GM20431 (cell line): Measurements from ENCODE around the gene CRTC3.
"Not testable (repeated sequence)": the region's sequence is repeated elsewhere in the genome, so short reads cannot be mapped to it uniquely, and the experiment has no call there.

Experiments
- in situ Hi-C: fragments of 300-500 bp; cut with MseI, MboI; formaldehyde crosslinking; loops from one replicate; pipeline ENCODE4 v1.15.0; 2020; ENCODE audit warnings: low sequenced_read_pairs; ENCODE audit not compliant: unreplicated experiment

Gene CRTC3

GRCh38 chr15:90513893-90514292 is 15.8 kb upstream of the CRTC3 start:
- in situ Hi-C loops: not testable (repeated sequence)

GRCh38 chr15:90519688-90520087 is 10.0 kb upstream of the CRTC3 start:
- in situ Hi-C loops: no loop called here

- in situ Hi-C loops: no loop called here
These were observed 9.4 kb upstream of the CRTC3 start for GRCh38 chr15:90520365-90520764.

- in situ Hi-C loops: no loop called here
These were observed 6.3 kb upstream of the CRTC3 start for GRCh38 chr15:90523373-90523772.

- in situ Hi-C loops: not testable (repeated sequence)
These were observed 5.5 kb upstream of the CRTC3 start for GRCh38 chr15:90524018-90524803.

- in situ Hi-C loops: no loop called here
These were observed 732 bp upstream of the CRTC3 start for GRCh38 chr15:90529011-90529370.

- in situ Hi-C loops: no loop called here
These were observed 728 bp downstream of the CRTC3 start for GRCh38 chr15:90530250-90531051.

- in situ Hi-C loops: no loop called here
These were observed 1.4 kb downstream of the CRTC3 start for GRCh38 chr15:90531147-90531546.

GRCh38 chr15:90535254-90535653 is 5.5 kb downstream of the CRTC3 start:
- in situ Hi-C loops: no loop called here

- in situ Hi-C loops: no loop called here
These were observed 10.1 kb downstream of the CRTC3 start for GRCh38 chr15:90539789-90540188.

GRCh38 chr15:90540768-90541167 is 11.0 kb downstream of the CRTC3 start:
- in situ Hi-C loops: no loop called here

GRCh38 chr15:90545095-90545494 is 15.4 kb downstream of the CRTC3 start:
- in situ Hi-C loops: no loop called here

- in situ Hi-C loops: no loop called here
These were observed 17.8 kb downstream of the CRTC3 start for GRCh38 chr15:90547540-90547939.

GRCh38 chr15:90550919-90551318 is 21.2 kb downstream of the CRTC3 start:
- in situ Hi-C loops: no loop called here

GRCh38 chr15:90552162-90552928 is 22.6 kb downstream of the CRTC3 start:
- in situ Hi-C loops: no loop called here

GRCh38 chr15:90552929-90553211 is 23.1 kb downstream of the CRTC3 start:
- in situ Hi-C loops: no loop called here

GRCh38 chr15:90553248-90553745 is 23.6 kb downstream of the CRTC3 start:
- in situ Hi-C loops: no loop called here

GRCh38 chr15:90557186-90558084 is 27.7 kb downstream of the CRTC3 start:
- in situ Hi-C loops: no loop called here

GRCh38 chr15:90558171-90558573 is 28.4 kb downstream of the CRTC3 start:
- in situ Hi-C loops: no loop called here

GRCh38 chr15:90559119-90559518 is 29.4 kb downstream of the CRTC3 start:
- in situ Hi-C loops: no loop called here
